GM12872 (cell line): ENCODE results near the gene B3GAT2.

ENCODE experiments used
- TF ChIP-seq, protein P1 (sequence below): IDR thresholded peaks from 3 replicates; pipeline ENCODE4 v1.5.1; 2011; ENCODE audit warnings: low read depth, mild to moderate bottlenecking, low read length, moderate library complexity; ENCODE audit not compliant: insufficient read depth

B3GAT2 gene

DNA sequence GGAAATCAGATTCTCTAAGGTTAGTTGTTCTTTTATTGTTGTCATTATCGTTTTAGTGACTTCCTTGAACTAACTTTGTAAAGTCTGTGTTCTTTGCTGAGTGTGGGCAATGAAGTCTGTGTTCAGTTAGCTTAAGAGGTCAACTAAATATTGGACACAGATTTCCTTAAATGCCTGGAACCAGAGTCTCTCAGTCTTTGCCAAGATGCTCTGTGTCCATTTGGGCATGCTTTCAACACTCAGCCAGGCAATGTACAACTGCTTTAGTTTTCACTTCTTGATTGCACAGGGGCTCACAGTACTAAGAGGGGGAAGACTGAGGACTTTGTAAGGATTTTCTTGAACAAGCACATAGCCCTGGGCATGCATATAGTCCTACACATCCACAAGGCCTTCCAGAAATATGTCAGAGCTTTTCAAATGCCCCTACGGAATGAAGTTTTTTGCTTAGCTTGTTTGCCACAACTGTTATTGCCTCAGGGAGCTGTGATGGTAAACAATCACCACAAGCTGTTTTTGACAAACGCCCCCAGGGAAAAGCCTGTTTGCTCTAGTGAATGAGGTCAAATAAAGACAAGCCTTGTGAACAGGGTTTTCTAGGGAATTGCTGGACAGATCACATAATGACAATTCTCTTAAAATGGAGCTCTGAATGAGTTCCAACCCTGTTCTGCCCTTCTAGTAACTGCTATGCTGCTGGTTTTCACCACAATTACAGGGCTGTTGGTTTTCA lies 82.5 kb downstream of the B3GAT2 start:
- TF ChIP-seq, protein P1, sequence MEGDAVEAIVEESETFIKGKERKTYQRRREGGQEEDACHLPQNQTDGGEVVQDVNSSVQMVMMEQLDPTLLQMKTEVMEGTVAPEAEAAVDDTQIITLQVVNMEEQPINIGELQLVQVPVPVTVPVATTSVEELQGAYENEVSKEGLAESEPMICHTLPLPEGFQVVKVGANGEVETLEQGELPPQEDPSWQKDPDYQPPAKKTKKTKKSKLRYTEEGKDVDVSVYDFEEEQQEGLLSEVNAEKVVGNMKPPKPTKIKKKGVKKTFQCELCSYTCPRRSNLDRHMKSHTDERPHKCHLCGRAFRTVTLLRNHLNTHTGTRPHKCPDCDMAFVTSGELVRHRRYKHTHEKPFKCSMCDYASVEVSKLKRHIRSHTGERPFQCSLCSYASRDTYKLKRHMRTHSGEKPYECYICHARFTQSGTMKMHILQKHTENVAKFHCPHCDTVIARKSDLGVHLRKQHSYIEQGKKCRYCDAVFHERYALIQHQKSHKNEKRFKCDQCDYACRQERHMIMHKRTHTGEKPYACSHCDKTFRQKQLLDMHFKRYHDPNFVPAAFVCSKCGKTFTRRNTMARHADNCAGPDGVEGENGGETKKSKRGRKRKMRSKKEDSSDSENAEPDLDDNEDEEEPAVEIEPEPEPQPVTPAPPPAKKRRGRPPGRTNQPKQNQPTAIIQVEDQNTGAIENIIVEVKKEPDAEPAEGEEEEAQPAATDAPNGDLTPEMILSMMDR: no peak

GRCh38 chr6:70872469-70872868 lies 84.4 kb downstream of the B3GAT2 start:
- TF ChIP-seq, protein P1: no peak

DNA sequence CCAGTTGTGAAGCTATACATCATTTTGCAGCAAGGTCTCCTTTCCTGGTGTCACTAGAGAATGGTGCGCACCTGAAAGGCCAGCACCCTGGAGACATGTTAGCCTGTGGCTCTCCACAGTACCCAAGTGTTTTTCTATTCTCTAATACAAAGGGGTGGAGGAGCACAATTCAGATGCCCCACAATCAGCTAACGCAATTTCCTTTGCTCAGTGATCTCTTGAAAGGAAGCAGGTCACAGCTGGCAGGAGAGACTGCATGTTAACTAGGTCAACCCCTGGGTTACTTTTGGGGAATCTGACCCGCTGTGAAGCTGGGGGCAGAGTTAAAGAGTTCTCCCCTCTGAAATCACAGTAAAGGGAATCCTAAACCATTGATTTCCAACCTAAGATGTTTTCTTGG lies 92.5 kb downstream of the B3GAT2 start:
- TF ChIP-seq, protein P1: no peak

DNA sequence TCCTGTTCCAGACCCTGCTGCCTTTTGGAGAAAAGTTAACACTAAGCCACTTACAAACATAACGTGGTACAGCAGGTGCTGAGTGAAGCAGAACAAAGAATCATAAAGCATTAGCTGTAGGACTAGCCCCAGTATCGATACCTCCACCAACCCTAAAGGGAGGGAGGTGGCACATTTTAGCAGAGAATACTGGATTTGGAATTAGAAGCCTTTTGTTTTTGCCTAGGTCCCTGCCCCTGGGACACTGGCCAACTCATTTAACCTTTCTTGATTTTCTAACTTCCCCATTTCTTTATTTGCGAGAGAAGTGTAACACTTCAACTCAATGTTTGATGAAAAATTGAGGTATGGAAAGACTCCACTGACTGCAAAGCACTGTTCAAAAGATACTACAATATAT lies 93.5 kb downstream of the B3GAT2 start:
- TF ChIP-seq, protein P1: no peak

GRCh38 chr6:70860920-70861319 lies 95.9 kb downstream of the B3GAT2 start:
- TF ChIP-seq, protein P1: no peak

- TF ChIP-seq, protein P1: no peak
Measured at GRCh38 chr6:70860045-70860444, 96.8 kb downstream of the B3GAT2 start.

- TF ChIP-seq, protein P1: no peak
Measured at GRCh38 chr6:70857387-70858077, 99.3 kb downstream of the B3GAT2 start.
